ENCODE measurements around the gene CHRND. TPM values are rescaled to one million over a fixed set of nuclear protein-coding genes. Genes with fewer than 3 reads are reported as not detected.

The CHRND gene
- total RNA-seq, 2 experiments from 2014 or later = not detected

GRCh38 chr2:232543928-232544631 lies 18.1 kb downstream of the CHRND start:
- ChIA-PET POLR2A (no interaction called here), CTCF (ENCODE audit: unreplicated experiment) (no interaction called here)
- intact Hi-C loops (cut with micrococcal nuclease; ENCODE audit: unreplicated experiment) = no loop called here
- Histone ChIP-seq H3K4me2 (ENCODE audit: low read length) (no peak overlapping the region), H3K36me3 (ENCODE audit: insufficient read depth, low read length) (peaks cover 53% of the 10 kb centered on the region), H3K9me3 (ENCODE audit: low read length) (peaks cover 5% of the 10 kb centered on the region; the same call in 1 of the 2 replicates), H3K27ac (ENCODE audit: low read depth, low read length, poor library complexity, severe bottlenecking) (no peak overlapping the region), H3K9me2 (ENCODE audit: insufficient read depth, low read length) (no peaks in the 10 kb centered on the region), H3K79me2 (ENCODE audit: insufficient read depth, low read depth, low read length) (peaks cover 22% of the 10 kb centered on the region), H4K20me1 (ENCODE audit: insufficient read depth, low read length) (no peaks in the 10 kb centered on the region), H2AFZ (ENCODE audit: low read length) (no peak overlapping the region), H3K4me3 (ENCODE audit: low read depth, low read length, poor library complexity, severe bottlenecking) (no peak overlapping the region), H3K4me1 (ENCODE audit: insufficient read depth, low read length, poor library complexity, severe bottlenecking) (peaks cover 7% of the 10 kb centered on the region)
- BruUV-seq (replicated peaks) = no TSS peak
- no peak for DNase-seq (ENCODE audit: low spot score)
- no peak for TF ChIP-seq EZH2phosphoT487 (IDR thresholded peaks at IDR 0.05; ENCODE audit: borderline replicate concordance, low read depth, low read length)

GRCh38 chr2:232544674-232545073 lies 18.7 kb downstream of the CHRND start:
- no peak for DNase-seq (ENCODE audit: low spot score)
- peaks cover 28% of the 10 kb centered on the region for H3K79me2 ChIP-seq (ENCODE audit: insufficient read depth, low read depth, low read length)
- H3K4me2 ChIP-seq (ENCODE audit: low read length) = no peak overlapping the region
- no peak overlapping the region for H2AFZ ChIP-seq (ENCODE audit: low read length)
- H3K27ac ChIP-seq (ENCODE audit: low read depth, low read length, poor library complexity, severe bottlenecking) = no peak overlapping the region
- no peaks in the 10 kb centered on the region for H3K9me2 ChIP-seq (ENCODE audit: insufficient read depth, low read length)
- intact Hi-C loops (cut with micrococcal nuclease; ENCODE audit: unreplicated experiment) = no loop called here
- TF ChIP-seq EZH2phosphoT487 (IDR thresholded peaks at IDR 0.05; ENCODE audit: borderline replicate concordance, low read depth, low read length) (no peak), CTCF (conservative IDR thresholded peaks at IDR 0.05; ENCODE audit: low read length) (no peak)
- peaks cover 53% of the 10 kb centered on the region for H3K36me3 ChIP-seq (ENCODE audit: insufficient read depth, low read length)
- BruUV-seq (replicated peaks) = no TSS peak
- H3K9me3 ChIP-seq (ENCODE audit: low read length) = peaks cover 5% of the 10 kb centered on the region; the same call in 1 of the 2 replicates
- ChIA-PET CTCF (ENCODE audit: unreplicated experiment) (no interaction called here), POLR2A (no interaction called here)
- H3K4me1 ChIP-seq (ENCODE audit: insufficient read depth, low read length, poor library complexity, severe bottlenecking) = peaks cover 10% of the 10 kb centered on the region
- H3K4me3 ChIP-seq (ENCODE audit: low read depth, low read length, poor library complexity, severe bottlenecking) = no peak overlapping the region
- H4K20me1 ChIP-seq (ENCODE audit: insufficient read depth, low read length) = no peaks in the 10 kb centered on the region

GRCh38 chr2:232545511-232546375 lies 19.8 kb downstream of the CHRND start:
- H2AFZ ChIP-seq (ENCODE audit: low read length) = no peak overlapping the region
- H3K4me3 ChIP-seq (ENCODE audit: low read depth, low read length, poor library complexity, severe bottlenecking) = no peak overlapping the region
- no peak for TF ChIP-seq EZH2phosphoT487 (IDR thresholded peaks at IDR 0.05; ENCODE audit: borderline replicate concordance, low read depth, low read length)
- no peak for TF ChIP-seq CTCF (conservative IDR thresholded peaks at IDR 0.05; ENCODE audit: low read length)
- no peak for DNase-seq (ENCODE audit: low spot score)
- intact Hi-C loops (cut with micrococcal nuclease; ENCODE audit: unreplicated experiment) = no loop called here
- peaks cover 11% of the 10 kb centered on the region for H3K4me1 ChIP-seq (ENCODE audit: insufficient read depth, low read length, poor library complexity, severe bottlenecking)
- ChIA-PET POLR2A (interaction anchor here (1.1 kb wide), 1 partner anchor 14 kb away, joined by 10 read pairs; no protein-coding TSS in a partner anchor), CTCF (ENCODE audit: unreplicated experiment) (no interaction called here)
- H3K4me2 ChIP-seq (ENCODE audit: low read length) = no peak overlapping the region
- no peak overlapping the region for H3K27ac ChIP-seq (ENCODE audit: low read depth, low read length, poor library complexity, severe bottlenecking)
- H3K9me3 ChIP-seq (ENCODE audit: low read length) = peaks cover 5% of the 10 kb centered on the region; the same call in 1 of the 2 replicates
- H3K79me2 ChIP-seq (ENCODE audit: insufficient read depth, low read depth, low read length) = peaks cover 33% of the 10 kb centered on the region
- H3K36me3 ChIP-seq (ENCODE audit: insufficient read depth, low read length) = peaks cover 53% of the 10 kb centered on the region
- no peaks in the 10 kb centered on the region for H3K9me2 ChIP-seq (ENCODE audit: insufficient read depth, low read length)
- BruUV-seq (replicated peaks) = no TSS peak
- H4K20me1 ChIP-seq (ENCODE audit: insufficient read depth, low read length) = no peaks in the 10 kb centered on the region

Data from OCI-LY7 (cell line).